Stomach (tissue), 4 donors: ENCODE measurements around the gene TIGD3.

ENCODE experiments used
- EP300 ChIP-seq: sonication (generic); formaldehyde crosslinking; IDR thresholded peaks from one replicate; pipeline ENCODE4 v1.6.1; 2017; ENCODE audit warnings: antibody characterized with exemption
- POLR2AphosphoS5 ChIP-seq, 3 donors: sonication (generic); formaldehyde crosslinking; IDR thresholded peaks; one replicate each; pipeline ENCODE4 v1.6.1; 2016; ENCODE audit warnings: antibody characterized with exemption in 3 of 3
- TF ChIP-seq, protein P1 (sequence below), 7 experiments: fragments of 450-650 bp in 4 of 7; fragments of 200-600 bp in 3 of 7; sonication (generic) in 3 of 7; IDR thresholded peaks; one replicate each; pipeline ENCODE4 v1.5.1; 2016 to 2019; ENCODE audit warnings: antibody characterized with exemption in 7 of 7, control low read depth in 2 of 7, mild to moderate bottlenecking in 1 of 7

DNA sequence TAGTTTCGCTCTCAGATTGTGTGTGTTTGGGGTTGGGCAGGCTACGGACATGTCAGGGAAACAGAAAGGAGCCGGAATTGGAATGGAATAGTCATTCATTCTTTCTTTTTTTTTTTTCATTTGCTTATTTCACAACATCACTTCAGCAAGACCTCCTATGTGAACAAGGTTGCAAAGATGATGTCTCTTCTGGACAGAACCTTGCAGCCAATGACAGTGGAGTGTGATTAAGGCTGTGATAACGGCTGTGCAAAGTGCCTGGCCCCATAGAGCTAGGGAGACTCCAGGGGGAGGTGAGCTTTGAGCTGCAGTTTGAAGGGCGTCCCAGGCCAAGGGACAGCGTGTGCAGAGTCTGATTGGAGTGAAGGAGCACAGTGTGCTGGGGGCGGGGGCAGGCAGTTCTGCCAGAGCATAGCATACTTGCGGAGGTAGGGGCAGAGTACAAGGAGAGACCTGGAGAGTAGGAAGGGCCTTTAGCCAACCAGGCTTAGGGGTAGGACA is 3.4 kb downstream of the TIGD3 start:
- TF ChIP-seq, protein P1, sequence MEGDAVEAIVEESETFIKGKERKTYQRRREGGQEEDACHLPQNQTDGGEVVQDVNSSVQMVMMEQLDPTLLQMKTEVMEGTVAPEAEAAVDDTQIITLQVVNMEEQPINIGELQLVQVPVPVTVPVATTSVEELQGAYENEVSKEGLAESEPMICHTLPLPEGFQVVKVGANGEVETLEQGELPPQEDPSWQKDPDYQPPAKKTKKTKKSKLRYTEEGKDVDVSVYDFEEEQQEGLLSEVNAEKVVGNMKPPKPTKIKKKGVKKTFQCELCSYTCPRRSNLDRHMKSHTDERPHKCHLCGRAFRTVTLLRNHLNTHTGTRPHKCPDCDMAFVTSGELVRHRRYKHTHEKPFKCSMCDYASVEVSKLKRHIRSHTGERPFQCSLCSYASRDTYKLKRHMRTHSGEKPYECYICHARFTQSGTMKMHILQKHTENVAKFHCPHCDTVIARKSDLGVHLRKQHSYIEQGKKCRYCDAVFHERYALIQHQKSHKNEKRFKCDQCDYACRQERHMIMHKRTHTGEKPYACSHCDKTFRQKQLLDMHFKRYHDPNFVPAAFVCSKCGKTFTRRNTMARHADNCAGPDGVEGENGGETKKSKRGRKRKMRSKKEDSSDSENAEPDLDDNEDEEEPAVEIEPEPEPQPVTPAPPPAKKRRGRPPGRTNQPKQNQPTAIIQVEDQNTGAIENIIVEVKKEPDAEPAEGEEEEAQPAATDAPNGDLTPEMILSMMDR (IDR thresholded peaks at IDR 0.05), result no peak
- TF ChIP-seq POLR2AphosphoS5 (IDR thresholded peaks at IDR 0.05), result no peak
- no peak for TF ChIP-seq EP300
